MCF 10A (cell line): Measurements from ENCODE around the gene MRPL28. TPM values are rescaled to one million over a fixed set of nuclear protein-coding genes. Genes with fewer than 3 reads are reported as not detected.
"Not testable (repeated sequence)": the region's sequence is repeated elsewhere in the genome, so short reads cannot be mapped to it uniquely, and the experiment has no call there.

ENCODE experiments used
- Bru-seq: library from RNA; stranded (reverse); fragments of 400-500 nt; gene quantifications from one replicate; lab custom pipeline; 2021; lab: Mats Ljungman, UMichigan
- BruChase-seq, 2 experiments: library from RNA; stranded (reverse); fragments of 400-500 nt; gene quantifications; one replicate each; lab custom pipeline; 2021; lab: Mats Ljungman, UMichigan
- BruUV-seq: library from RNA; stranded (reverse); fragments of 400-500 nt; replicated peaks from 2 replicates; lab custom pipeline; 2021; lab: Mats Ljungman, UMichigan
- CTCF ChIA-PET: fragments of 300-600 bp; sonication (Branson Sonifier 250); formaldehyde crosslinking; extraction: SDS; loops from one replicate; lab custom pipeline; 2021; ENCODE audit warnings: antibody characterized with exemption, inconsistent platforms; lab: Yijun Ruan, JAX
- POLR2A ChIA-PET: fragments of 300-600, 350-650 bp; sonication (Branson Sonifier 250); formaldehyde crosslinking; extraction: SDS; loops from one replicate; lab custom pipeline; 2020; ENCODE audit warnings: antibody characterized with exemption, inconsistent platforms; lab: Yijun Ruan, JAX
- DNase-seq: peaks from one replicate; pipeline ENCODE4 v3.0.0-alpha.2; 2018; ENCODE audit not compliant: unreplicated experiment
- H3K27ac Mint-ChIP-seq: one replicate; pipeline ENCODE4 v1.8.0; 2022; ENCODE audit warnings: mild to moderate bottlenecking, low read depth, mixed read lengths; ENCODE audit not compliant: unreplicated experiment
- H3K27me3 Mint-ChIP-seq: one replicate; pipeline ENCODE4 v1.8.0; 2022; ENCODE audit warnings: mixed read lengths; ENCODE audit not compliant: insufficient read depth, unreplicated experiment
- H3K36me3 Mint-ChIP-seq: one replicate; pipeline ENCODE4 v1.8.0; 2022; ENCODE audit warnings: mild to moderate bottlenecking, moderate library complexity, mixed read lengths; ENCODE audit not compliant: insufficient read depth, unreplicated experiment
- H3K4me1 Mint-ChIP-seq: one replicate; pipeline ENCODE4 v1.8.0; 2022; ENCODE audit warnings: mixed read lengths; ENCODE audit not compliant: insufficient read depth, unreplicated experiment
- H3K4me3 Mint-ChIP-seq: one replicate; pipeline ENCODE4 v1.8.0; 2022; ENCODE audit warnings: mild to moderate bottlenecking, moderate library complexity, mixed read lengths; ENCODE audit not compliant: unreplicated experiment
- H3K9me3 Mint-ChIP-seq: one replicate; pipeline ENCODE4 v1.8.0; 2022; ENCODE audit warnings: mixed read lengths; ENCODE audit not compliant: unreplicated experiment
- intact Hi-C: fragments of 100-400 bp; cut with micrococcal nuclease; formaldehyde crosslinking; loops from 2 replicates; pipeline ENCODE4 v1.14.1; 2022
- long read RNA-seq: library from polyadenylated mRNA; stranded (forward); transcript quantifications from one replicate; pipeline ENCODE4 v2.0.0, GENCODE V29; 2022
- total RNA-seq: library from RNA; stranded (reverse); gene quantifications from 2 replicates; pipeline ENCODE4 v1.2.3, GENCODE V29; 2022
- TF ChIP-seq, protein P1 (sequence below): fragments of 200-600 bp; IDR thresholded peaks from one replicate; pipeline ENCODE4 v1.8.0; 2022; ENCODE audit warnings: antibody characterized with exemption, mild to moderate bottlenecking; ENCODE audit not compliant: unreplicated experiment

The MRPL28 gene
- 105 and 121 TPM in 2 replicates for total RNA-seq
- Bru-seq, nascent RNA: percentile 63 among the genes with signal in this experiment
- percentile 83 among the genes with signal in this experiment for BruChase-seq, experiment 1, labeled RNA remaining after a 6-hour chase
- percentile 68 among the genes with signal in this experiment for BruChase-seq, experiment 2, labeled RNA remaining after a 2-hour chase
- long read RNA-seq, transcript MRPL28-202 (6 exons, 865 nt): minor isoform, 9 of 241 reads
- long read RNA-seq, transcript MRPL28-201 (6 exons, 1,098 nt): major isoform, 145 of 241 reads
- long read RNA-seq, partial matches to known transcripts: 77 of 241 reads
- long read RNA-seq, other reads (novel, unspliced or antisense): 6 of 241 reads

DNA sequence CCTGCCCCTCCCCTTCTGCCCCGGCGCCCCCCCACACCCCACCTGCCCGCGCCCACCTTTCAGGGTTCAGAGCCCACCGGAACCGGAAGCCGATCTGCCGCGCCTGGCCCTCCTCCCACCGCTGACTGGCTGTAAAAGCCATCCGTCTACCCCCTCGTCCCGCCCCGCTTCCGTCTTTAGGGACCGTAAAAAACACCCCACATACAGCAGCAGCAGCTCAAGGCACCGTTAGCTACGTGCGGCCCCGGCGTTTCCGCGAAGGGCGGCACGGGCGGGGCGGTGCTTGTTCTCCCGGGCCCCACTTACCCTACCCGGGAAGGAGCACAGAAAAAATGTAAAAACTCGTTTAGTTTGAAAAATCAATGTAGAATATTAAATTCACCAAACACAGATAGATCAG lies at the start of gene MRPL28:
Gene MRPL28 (minus strand): TSS at position 96 of the 400 bp plus-strand sequence. CDS start 320 bp downstream, outside the sequence.
- no TSS peak for BruUV-seq
- peak within 1 kb of the TSS; percentile 81 for H3K4me3 Mint-ChIP-seq
- intact Hi-C loops: no loop called here
- no peaks in the 10 kb centered on the region for H3K9me3 Mint-ChIP-seq
- H3K4me1 Mint-ChIP-seq: no peaks in the 10 kb centered on the region
- peaks cover 23% of the 10 kb centered on the region for H3K36me3 Mint-ChIP-seq
- peak; percentile 93 for DNase-seq
- peak within 1 kb of the TSS; percentile 90 for H3K27ac Mint-ChIP-seq
- TF ChIP-seq, protein P1, sequence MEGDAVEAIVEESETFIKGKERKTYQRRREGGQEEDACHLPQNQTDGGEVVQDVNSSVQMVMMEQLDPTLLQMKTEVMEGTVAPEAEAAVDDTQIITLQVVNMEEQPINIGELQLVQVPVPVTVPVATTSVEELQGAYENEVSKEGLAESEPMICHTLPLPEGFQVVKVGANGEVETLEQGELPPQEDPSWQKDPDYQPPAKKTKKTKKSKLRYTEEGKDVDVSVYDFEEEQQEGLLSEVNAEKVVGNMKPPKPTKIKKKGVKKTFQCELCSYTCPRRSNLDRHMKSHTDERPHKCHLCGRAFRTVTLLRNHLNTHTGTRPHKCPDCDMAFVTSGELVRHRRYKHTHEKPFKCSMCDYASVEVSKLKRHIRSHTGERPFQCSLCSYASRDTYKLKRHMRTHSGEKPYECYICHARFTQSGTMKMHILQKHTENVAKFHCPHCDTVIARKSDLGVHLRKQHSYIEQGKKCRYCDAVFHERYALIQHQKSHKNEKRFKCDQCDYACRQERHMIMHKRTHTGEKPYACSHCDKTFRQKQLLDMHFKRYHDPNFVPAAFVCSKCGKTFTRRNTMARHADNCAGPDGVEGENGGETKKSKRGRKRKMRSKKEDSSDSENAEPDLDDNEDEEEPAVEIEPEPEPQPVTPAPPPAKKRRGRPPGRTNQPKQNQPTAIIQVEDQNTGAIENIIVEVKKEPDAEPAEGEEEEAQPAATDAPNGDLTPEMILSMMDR: no peak
- H3K27me3 Mint-ChIP-seq: no peaks in the 10 kb centered on the region
- POLR2A ChIA-PET: interaction anchor here (0.6 to 1.6 kb wide), 11 partner anchors 9 to 224 kb away, joined by 3 to 13 read pairs (median 3); partner anchors contain the start of genes AXIN1, CAPN15, DECR2 and FAM234A
- CTCF ChIA-PET: interaction anchor here (0.6 to 2.2 kb wide), 2 partner anchors 8 to 332 kb away, joined by 3 to 6 read pairs; no protein-coding TSS in a partner anchor

DNA sequence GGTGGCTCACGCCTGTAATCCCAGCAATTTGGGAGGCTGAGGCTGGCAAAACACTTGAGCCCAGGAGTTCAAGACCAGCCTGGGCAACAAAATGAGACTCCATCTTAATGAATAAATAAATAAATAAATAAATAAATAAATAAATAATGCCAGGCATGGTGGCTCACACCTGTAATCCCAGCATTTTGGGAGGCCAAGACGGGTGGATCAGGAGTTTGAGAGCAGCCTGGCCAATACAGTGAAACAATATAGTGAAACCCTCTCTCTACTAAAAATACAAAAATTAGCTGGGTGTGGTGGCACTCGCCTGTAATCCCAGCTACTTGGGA lies 44.8 kb upstream of the MRPL28 start:
- H3K9me3 Mint-ChIP-seq, DNase-seq, CTCF ChIA-PET, BruUV-seq, H3K4me3 Mint-ChIP-seq, H3K27me3 Mint-ChIP-seq, H3K4me1 Mint-ChIP-seq, H3K36me3 Mint-ChIP-seq, H3K27ac Mint-ChIP-seq, intact Hi-C loops: not testable (repeated sequence)
- POLR2A ChIA-PET: interaction anchor here (2.4 kb wide), 1 partner anchor 9 kb away, joined by 9 read pairs; the partner anchor contains the start of gene RAB11FIP3

- DNase-seq: no peak
- Mint-ChIP-seq H3K4me1 (no peaks in the 10 kb centered on the region), H3K9me3 (no peaks in the 10 kb centered on the region), H3K27me3 (no peaks in the 10 kb centered on the region), H3K27ac (no peak overlapping the region), H3K36me3 (peaks cover 5% of the 10 kb centered on the region), H3K4me3 (no peak overlapping the region)
- ChIA-PET POLR2A (interaction anchor here (2.4 kb wide), 1 partner anchor 10 kb away, joined by 9 read pairs; the partner anchor contains the start of gene RAB11FIP3), CTCF (interaction anchor here (0.6 kb wide), 1 partner anchor 81 kb away, joined by 4 read pairs; no protein-coding TSS in a partner anchor)
- intact Hi-C loops: no loop called here
- TF ChIP-seq, protein P1: no peak
- BruUV-seq: no TSS peak
Measured at GRCh38 chr16:414395-415169, 44.2 kb upstream of the MRPL28 start.

DNA sequence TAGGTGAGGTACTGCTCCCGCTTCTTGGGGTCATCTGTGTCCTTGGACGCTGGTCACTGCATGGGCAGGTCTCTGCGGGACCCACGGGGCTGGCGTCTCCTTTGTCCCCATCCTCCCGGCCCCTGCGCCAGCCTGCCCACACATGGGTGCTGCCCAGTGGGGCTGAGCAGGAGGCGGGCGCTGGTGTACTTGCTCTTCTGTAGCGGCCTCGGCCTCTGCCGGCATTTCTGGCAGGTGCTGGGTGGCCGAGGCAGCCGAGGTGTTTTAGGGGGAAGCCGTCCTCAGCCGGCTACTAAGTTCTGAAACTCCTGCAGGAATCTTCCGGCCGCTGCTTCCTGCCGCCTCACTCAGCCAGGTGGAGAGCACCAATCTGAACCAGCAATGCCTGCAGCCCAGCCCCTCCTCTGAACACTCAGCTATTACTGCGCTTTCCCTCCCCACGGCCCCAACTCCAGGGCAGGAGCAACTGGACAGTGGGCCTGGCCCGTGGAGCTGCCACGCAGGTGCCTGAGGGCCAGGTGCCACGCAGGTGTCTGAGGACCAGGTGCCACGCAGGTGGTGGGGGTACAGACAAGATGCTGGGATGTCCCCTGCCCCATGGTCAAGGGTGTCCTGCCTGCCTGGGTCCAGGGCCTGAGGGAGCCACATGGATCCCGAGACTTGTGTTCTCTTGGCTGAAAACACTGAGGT lies 41.4 kb upstream of the MRPL28 start:
- H3K9me3 Mint-ChIP-seq: no peaks in the 10 kb centered on the region
- H3K4me3 Mint-ChIP-seq: no peak overlapping the region
- peaks cover 21% of the 10 kb centered on the region for H3K36me3 Mint-ChIP-seq
- DNase-seq: no peak
- BruUV-seq: TSS peak; percentile 59
- no peaks in the 10 kb centered on the region for H3K4me1 Mint-ChIP-seq
- H3K27me3 Mint-ChIP-seq: no peaks in the 10 kb centered on the region
- ChIA-PET CTCF (interaction anchor here (0.6 kb wide), 1 partner anchor 140 kb away, joined by 3 read pairs; no protein-coding TSS in a partner anchor), POLR2A (interaction anchor here (1.7 kb wide), 1 partner anchor 12 kb away, joined by 7 read pairs; no protein-coding TSS in a partner anchor)
- TF ChIP-seq, protein P1: no peak
- intact Hi-C loops: no loop called here
- H3K27ac Mint-ChIP-seq: no peak overlapping the region
